ENCODE results near the gene CAST.

- TF ChIP-seq YY1 (IDR thresholded peaks at IDR 0.05; ENCODE audit: insufficient read depth, insufficient read length): no peak
- TF ChIP-seq SUZ12 (IDR thresholded peaks at IDR 0.05; ENCODE audit: extremely low read depth, insufficient read depth, insufficient read length): no peak
These were observed 116.2 kb downstream of the CAST start for GRCh38 chr5:96778409-96778808.

All from NT2/D1 (cell line).